ENCODE results near the gene TRDN.

GRCh38 chr6:123233336-123233735 is 403.4 kb downstream of the TRDN start:
- TF ChIP-seq CTCF (IDR thresholded peaks at IDR 0.05) (no peak), POLR2A (IDR thresholded peaks at IDR 0.05) (no peak), EP300 (IDR thresholded peaks at IDR 0.05) (no peak), POLR2AphosphoS5 (IDR thresholded peaks at IDR 0.05) (no peak)

All from sigmoid colon (tissue), 4 donors.